ENCODE results near the gene INTS6L.

INTS6L gene

GRCh38 chrX:135497736-135498135 lies 22.7 kb upstream of the INTS6L start:
- TF ChIP-seq CTCF (IDR thresholded peaks at IDR 0.05) = no peak

GRCh38 chrX:135498236-135498635 lies 22.2 kb upstream of the INTS6L start:
- Histone ChIP-seq H3K27me3 (ENCODE audit: control insufficient read depth, insufficient read depth, low read length) (no peaks in the 10 kb centered on the region), H3K36me3 (ENCODE audit: control insufficient read depth, insufficient read depth, low read length) (no peaks in the 10 kb centered on the region), H3K4me3 (ENCODE audit: low read depth, low read length) (no peak overlapping the region), H3K79me2 (no peaks in the 10 kb centered on the region), H3K27ac (no peak overlapping the region), H3K9ac (no peak overlapping the region), H3K9me3 (ENCODE audit: control insufficient read depth, low read length) (no peaks in the 10 kb centered on the region), H3K4me2 (ENCODE audit: low read length) (no peak overlapping the region), H3K4me1 (no peaks in the 10 kb centered on the region), H2AFZ (no peak overlapping the region)
- TF ChIP-seq CTCF (IDR thresholded peaks at IDR 0.05) = no peak

More at GRCh38 chrX:135497736-135498135, 22.7 kb upstream of the INTS6L start:
- Histone ChIP-seq H3K4me1 (no peaks in the 10 kb centered on the region), H3K36me3 (ENCODE audit: control insufficient read depth, insufficient read depth, low read length) (no peaks in the 10 kb centered on the region), H2AFZ (no peak overlapping the region), H3K9ac (no peak overlapping the region), H3K4me2 (ENCODE audit: low read length) (no peak overlapping the region), H3K4me3 (ENCODE audit: low read depth, low read length) (no peak overlapping the region), H3K27ac (no peak overlapping the region), H3K27me3 (ENCODE audit: control insufficient read depth, insufficient read depth, low read length) (no peaks in the 10 kb centered on the region), H3K79me2 (no peaks in the 10 kb centered on the region), H3K9me3 (ENCODE audit: control insufficient read depth, low read length) (no peaks in the 10 kb centered on the region)

GRCh38 chrX:135505351-135505750 lies 15.1 kb upstream of the INTS6L start:
- Histone ChIP-seq H3K36me3 (ENCODE audit: control insufficient read depth, insufficient read depth, low read length) (no peaks in the 10 kb centered on the region), H3K27me3 (ENCODE audit: control insufficient read depth, insufficient read depth, low read length) (no peaks in the 10 kb centered on the region), H3K9ac (no peak overlapping the region), H3K4me3 (ENCODE audit: low read depth, low read length) (no peak overlapping the region), H3K27ac (no peak overlapping the region), H3K79me2 (no peaks in the 10 kb centered on the region), H3K9me3 (ENCODE audit: control insufficient read depth, low read length) (no peaks in the 10 kb centered on the region), H2AFZ (no peak overlapping the region), H3K4me1 (no peaks in the 10 kb centered on the region), H3K4me2 (ENCODE audit: low read length) (no peak overlapping the region)
- no peak for TF ChIP-seq CTCF (IDR thresholded peaks at IDR 0.05)

GRCh38 chrX:135509885-135510284 lies 10.6 kb upstream of the INTS6L start:
- Histone ChIP-seq H3K4me3 (ENCODE audit: low read depth, low read length) (no peak overlapping the region), H3K27ac (no peak overlapping the region), H2AFZ (no peak overlapping the region), H3K79me2 (no peaks in the 10 kb centered on the region), H3K27me3 (ENCODE audit: control insufficient read depth, insufficient read depth, low read length) (no peaks in the 10 kb centered on the region), H3K4me1 (no peaks in the 10 kb centered on the region), H3K4me2 (ENCODE audit: low read length) (no peak overlapping the region), H3K9me3 (ENCODE audit: control insufficient read depth, low read length) (no peaks in the 10 kb centered on the region), H3K9ac (no peak overlapping the region), H3K36me3 (ENCODE audit: control insufficient read depth, insufficient read depth, low read length) (no peaks in the 10 kb centered on the region)
- TF ChIP-seq CTCF (IDR thresholded peaks at IDR 0.05) = no peak

- H3K27ac ChIP-seq = no peak overlapping the region
- H3K27me3 ChIP-seq (ENCODE audit: control insufficient read depth, insufficient read depth, low read length) = no peaks in the 10 kb centered on the region
- H3K79me2 ChIP-seq = no peaks in the 10 kb centered on the region
- no peaks in the 10 kb centered on the region for H3K36me3 ChIP-seq (ENCODE audit: control insufficient read depth, insufficient read depth, low read length)
- no peaks in the 10 kb centered on the region for H3K4me1 ChIP-seq
- H3K9ac ChIP-seq = no peak overlapping the region
- H3K4me2 ChIP-seq (ENCODE audit: low read length) = no peak overlapping the region
- no peak overlapping the region for H2AFZ ChIP-seq
- TF ChIP-seq CTCF (IDR thresholded peaks at IDR 0.05) = no peak
- no peaks in the 10 kb centered on the region for H3K9me3 ChIP-seq (ENCODE audit: control insufficient read depth, low read length)
- H3K4me3 ChIP-seq (ENCODE audit: low read depth, low read length) = no peak overlapping the region
Observed at GRCh38 chrX:135512508-135513129, 7.8 kb upstream of the INTS6L start.
